HS-5 (cell line): ENCODE measurements around the gene ZNF106.

Experiments used
- DNase-seq: peaks from one replicate; pipeline ENCODE4 v3.0.0-alpha.2; 2012; ENCODE audit warnings: low read depth

ZNF106 gene

DNA sequence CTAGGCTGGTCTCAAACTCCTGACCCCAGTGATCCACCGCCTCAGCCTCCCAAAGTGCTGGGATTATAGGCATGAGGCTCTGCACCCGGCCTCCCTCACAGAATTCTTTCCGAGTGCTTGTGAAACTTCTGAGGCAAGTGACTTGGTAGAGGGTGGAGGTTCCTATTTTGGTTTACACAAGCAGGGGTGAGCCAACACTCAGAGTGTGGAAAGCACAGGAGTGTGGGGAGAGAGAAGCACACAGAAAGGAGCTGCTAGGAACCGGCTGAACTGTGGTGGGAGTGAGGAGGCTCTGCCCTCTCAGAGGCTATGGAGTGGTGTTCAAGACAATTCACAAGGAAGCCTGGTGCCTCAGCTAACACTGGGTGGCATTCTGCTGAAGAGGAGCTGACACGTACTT lies 123.9 kb downstream of the ZNF106 start:
- no peak for DNase-seq

DNA sequence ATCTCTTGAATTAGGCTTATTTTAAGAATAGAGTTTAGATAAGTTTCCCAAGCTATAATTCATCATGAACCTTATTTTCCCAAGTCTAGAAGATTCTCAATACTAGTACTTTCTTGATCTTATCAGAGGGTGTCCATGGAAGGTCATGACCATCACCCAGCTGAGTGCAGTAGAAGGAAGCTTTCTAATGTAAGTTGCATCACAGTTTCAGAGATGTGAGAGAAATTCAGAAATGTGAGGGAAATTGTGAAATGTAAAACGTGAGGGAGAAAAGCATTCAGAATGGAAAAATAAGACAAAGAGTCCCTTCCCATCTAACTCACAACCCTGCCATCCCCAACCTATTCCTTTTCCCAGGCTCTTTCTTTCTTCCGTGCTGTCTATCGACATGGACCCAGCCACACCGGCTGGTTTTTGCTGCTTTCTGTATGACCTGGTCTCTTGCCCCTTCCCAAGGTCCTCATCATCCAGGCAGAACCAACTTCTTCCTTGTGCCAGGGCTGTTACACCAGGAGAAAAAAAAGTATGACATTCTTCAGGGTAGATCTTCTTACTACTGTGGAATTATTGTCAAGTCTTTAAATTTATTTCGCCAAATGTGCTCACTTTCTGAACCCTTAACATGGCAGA lies 124.9 kb downstream of the ZNF106 start:
- no peak for DNase-seq

DNA sequence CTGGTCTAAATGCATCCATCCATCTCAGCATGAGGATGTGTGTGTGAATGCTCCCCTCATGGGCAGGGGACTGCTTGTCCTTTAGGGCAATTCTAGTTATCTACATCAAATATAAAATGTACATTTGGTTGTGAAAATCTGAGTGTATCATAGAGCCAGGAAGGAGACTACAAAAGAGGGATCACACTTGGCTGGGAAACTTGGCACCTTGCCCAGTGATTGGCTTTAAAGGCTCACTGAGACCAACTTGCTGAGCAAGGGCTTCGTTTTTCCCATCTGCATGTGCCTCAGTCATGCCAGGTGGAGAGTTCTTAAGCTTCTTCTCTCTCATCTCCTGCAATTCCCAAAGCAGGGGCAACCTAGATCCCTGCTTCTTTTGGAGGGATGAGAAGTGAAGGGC lies 126.4 kb downstream of the ZNF106 start:
- DNase-seq, result no peak

DNA sequence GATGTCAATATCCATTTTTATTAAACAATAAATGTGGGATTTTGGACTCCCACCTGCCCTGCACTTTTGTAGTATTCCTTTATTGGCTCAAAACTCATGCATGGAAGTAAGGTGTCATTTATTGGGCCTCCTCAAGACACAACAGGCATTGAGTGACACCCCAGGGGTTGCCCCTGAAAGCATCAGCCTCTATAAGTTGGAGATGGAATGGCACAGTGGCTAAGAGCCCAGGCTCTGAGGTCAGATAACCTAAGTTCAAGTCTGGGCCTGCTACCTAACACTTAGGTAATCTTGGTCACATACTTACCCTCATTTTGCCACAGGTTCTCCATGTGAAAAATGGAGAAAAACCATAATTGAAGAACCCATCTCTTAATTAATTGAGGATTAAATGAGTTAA lies 127.0 kb downstream of the ZNF106 start:
- no peak for DNase-seq

DNA sequence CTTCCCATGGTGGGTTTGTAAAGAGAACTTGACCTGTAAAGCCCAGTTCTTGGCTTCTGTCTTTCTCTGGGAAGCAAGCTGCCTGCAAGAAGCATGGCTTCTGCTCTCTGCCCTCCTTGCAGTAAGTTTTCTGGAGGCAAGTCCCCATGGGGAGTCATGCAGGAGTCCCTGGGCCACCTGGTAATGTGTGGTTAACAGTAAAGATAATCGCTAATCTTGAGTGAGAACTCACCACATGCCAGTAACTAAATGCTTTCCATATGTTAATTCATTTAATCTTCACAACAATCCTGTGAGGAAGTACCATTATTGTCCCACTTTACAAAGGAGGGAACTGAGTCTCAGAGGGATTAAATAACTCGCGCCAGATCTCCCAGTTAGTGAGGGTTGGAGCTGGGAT lies 127.5 kb downstream of the ZNF106 start:
- no peak for DNase-seq
